Measurements from ENCODE around the gene TDRD5.

DNA sequence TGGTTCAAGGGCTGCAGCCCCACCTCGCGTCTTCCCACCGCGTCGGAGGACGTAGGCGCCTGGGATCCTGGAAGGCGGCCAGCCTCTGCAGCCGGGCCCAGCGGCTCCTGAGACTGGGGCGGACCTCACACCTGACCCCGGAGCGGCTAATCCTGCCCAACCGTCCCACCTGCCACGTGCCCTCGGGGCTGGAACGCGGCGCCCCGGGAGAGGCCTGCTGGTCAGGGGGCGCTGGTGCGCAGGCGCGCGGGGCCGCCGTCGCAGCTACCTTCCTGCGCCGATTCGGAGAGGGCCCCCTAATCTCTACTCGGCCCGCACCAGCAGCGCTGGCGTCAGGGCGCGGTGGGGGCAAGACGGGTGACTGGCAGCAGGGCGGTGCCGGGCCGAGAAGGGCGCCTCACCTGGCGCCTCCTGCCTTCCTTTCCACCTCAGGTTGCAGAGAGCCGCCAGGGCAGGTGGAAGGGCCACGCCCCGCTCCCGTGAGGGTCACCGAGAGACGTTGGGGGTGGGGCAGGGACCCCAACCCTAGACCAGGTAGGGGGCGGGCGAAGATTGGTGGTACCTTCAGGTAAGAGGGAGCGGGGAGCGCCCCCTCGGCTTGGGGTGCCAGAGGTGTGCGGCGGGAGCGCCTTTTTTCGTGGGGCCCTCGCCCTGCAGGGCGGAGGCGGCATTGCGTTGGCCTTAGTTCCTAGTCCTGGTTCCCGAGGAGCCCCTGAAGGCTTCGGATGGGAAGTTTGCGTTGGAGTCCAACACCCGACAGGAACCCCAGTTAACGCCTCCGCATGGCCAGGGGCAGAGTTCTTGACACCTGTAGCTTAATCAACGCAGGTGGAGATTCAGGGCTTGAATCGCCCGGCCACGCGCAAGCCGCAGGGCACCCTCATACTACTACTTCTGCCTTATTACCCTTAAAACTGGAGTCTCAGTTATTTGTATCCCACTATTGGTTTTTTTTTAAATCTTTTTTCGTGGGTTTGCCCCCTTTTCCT, at the start of gene TDRD5:
- TF ChIP-seq, protein P1, sequence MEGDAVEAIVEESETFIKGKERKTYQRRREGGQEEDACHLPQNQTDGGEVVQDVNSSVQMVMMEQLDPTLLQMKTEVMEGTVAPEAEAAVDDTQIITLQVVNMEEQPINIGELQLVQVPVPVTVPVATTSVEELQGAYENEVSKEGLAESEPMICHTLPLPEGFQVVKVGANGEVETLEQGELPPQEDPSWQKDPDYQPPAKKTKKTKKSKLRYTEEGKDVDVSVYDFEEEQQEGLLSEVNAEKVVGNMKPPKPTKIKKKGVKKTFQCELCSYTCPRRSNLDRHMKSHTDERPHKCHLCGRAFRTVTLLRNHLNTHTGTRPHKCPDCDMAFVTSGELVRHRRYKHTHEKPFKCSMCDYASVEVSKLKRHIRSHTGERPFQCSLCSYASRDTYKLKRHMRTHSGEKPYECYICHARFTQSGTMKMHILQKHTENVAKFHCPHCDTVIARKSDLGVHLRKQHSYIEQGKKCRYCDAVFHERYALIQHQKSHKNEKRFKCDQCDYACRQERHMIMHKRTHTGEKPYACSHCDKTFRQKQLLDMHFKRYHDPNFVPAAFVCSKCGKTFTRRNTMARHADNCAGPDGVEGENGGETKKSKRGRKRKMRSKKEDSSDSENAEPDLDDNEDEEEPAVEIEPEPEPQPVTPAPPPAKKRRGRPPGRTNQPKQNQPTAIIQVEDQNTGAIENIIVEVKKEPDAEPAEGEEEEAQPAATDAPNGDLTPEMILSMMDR (optimal IDR thresholded peaks at IDR 0.05 in 1 of 3, IDR thresholded peaks at IDR 0.05 in 1 of 3, conservative IDR thresholded peaks at IDR 0.05 in 1 of 3; ENCODE audit: extremely low read depth in 1 of 3, insufficient read depth in 2 of 3, low read length in 3 of 3) = peak in 1 of 3 experiments; percentile 7
- TF ChIP-seq EZH2 (IDR thresholded peaks at IDR 0.05; ENCODE audit: low read length) = no peak

Measured in keratinocyte (primary cell).